SU-DHL-6 (cell line): Measurements from ENCODE around the gene BGLAP.
A peak's percentile ranks its signal among the peaks of the same experiment; 100 is the strongest.

ENCODE experiments used
- CTCF ChIP-seq: fragments of 200-600 bp; sonication (generic); IDR thresholded peaks from one replicate; pipeline ENCODE4 v1.5.1; 2017; ENCODE audit warnings: antibody characterized with exemption, mild to moderate bottlenecking, low read length, moderate library complexity; ENCODE audit not compliant: insufficient read depth, poor library complexity, severe bottlenecking
- EZH2phosphoT487 ChIP-seq: fragments of 200-600 bp; sonication (generic), shearing (Covaris generic); conservative IDR thresholded peaks from 2 replicates; pipeline ENCODE4 v1.6.1; 2018; ENCODE audit warnings: mild to moderate bottlenecking, antibody characterized with exemption, low read length, moderate library complexity, mixed read lengths

- TF ChIP-seq CTCF (peak; percentile 9), EZH2phosphoT487 (no peak)
These were observed 48.3 kb upstream of the BGLAP start, which contains the start of gene SLC25A44 for GRCh38 chr1:156193488-156194299.
